T-cell (primary cell): ENCODE measurements around the gene UVRAG. TPM values are rescaled to one million over a fixed set of nuclear protein-coding genes. Genes with fewer than 3 reads are reported as not detected.
A peak's percentile ranks its signal among the peaks of the same experiment; 100 is the strongest.

ENCODE experiments used
- ATAC-seq, 4 experiments: fragments of 200-7000 bp in 3 of 4; fragments of 150-1000 bp in 1 of 4; cut with Tn5 transposase; replicated peaks in 1 of 4; 1 replicate in 3 of 4; 2 replicates in 1 of 4; pipeline ENCODE4 v1.10.0; 2021; ENCODE audit warnings: moderate library complexity in 3 of 4, mild to moderate bottlenecking in 2 of 4, moderate number of reproducible peaks in 1 of 4
- CTCF ChIA-PET, 2 donors: fragments of 300-600 bp; sonication (Branson Sonifier 250); formaldehyde crosslinking; loops; one replicate each; lab custom pipeline; 2022; ENCODE audit warnings: antibody characterized with exemption in 2 of 2; lab: Charles Lee
- POLR2A ChIA-PET, 2 donors: fragments of 300-600 bp; sonication (Branson Sonifier 250); formaldehyde crosslinking; loops; one replicate each; lab custom pipeline; 2022; ENCODE audit warnings: antibody characterized with exemption in 2 of 2; lab: Charles Lee
- DNase-seq, 35 experiments: peaks; one replicate each; pipeline versions ENCODE4 v3.0.0 to v3.0.0-alpha.2; 2013 to 2023
- H3K27ac ChIP-seq: one replicate; pipeline ENCODE4 v1.5.1; 2013; ENCODE audit warnings: low read length
- H3K27me3 ChIP-seq, 2 experiments: replicated peaks in 1 of 2; 1 replicate in 1 of 2; 2 replicates in 1 of 2; pipeline versions ENCODE4 v1.6.1 to v1.7.0; 2013; ENCODE audit warnings: low read length in 1 of 2, mixed read lengths in 1 of 2; ENCODE audit not compliant: control insufficient read depth in 2 of 2, insufficient read depth in 2 of 2; ENCODE audit errors: extremely low read depth in 1 of 2
- H3K36me3 ChIP-seq, 2 donors: 1 replicate in 1 of 2; 2 replicates in 1 of 2; pipeline versions ENCODE4 v1.6.1 to v1.7.0; 2013; ENCODE audit warnings: low read length in 1 of 2; ENCODE audit not compliant: control insufficient read depth in 2 of 2, insufficient read depth in 1 of 2; ENCODE audit errors: extremely low read depth in 1 of 2
- H3K4me1 ChIP-seq, 2 experiments: 1 replicate in 1 of 2; 2 replicates in 1 of 2; pipeline versions ENCODE4 v1.6.1 to v1.7.0; 2013; ENCODE audit warnings: low read length in 2 of 2, mixed read lengths in 1 of 2; ENCODE audit not compliant: insufficient read depth in 2 of 2, control insufficient read depth in 1 of 2; ENCODE audit errors: extremely low read depth in 1 of 2
- H3K4me3 ChIP-seq, 2 donors: 1 replicate in 1 of 2; 2 replicates in 1 of 2; pipeline versions ENCODE4 v1.5.1 to v1.7.0; 2013; ENCODE audit warnings: mild to moderate bottlenecking in 2 of 2, low read length in 1 of 2, moderate library complexity in 1 of 2; ENCODE audit not compliant: control insufficient read depth in 1 of 2; ENCODE audit errors: extremely low read depth in 1 of 2
- H3K9me3 ChIP-seq: 2 replicates; pipeline ENCODE4 v1.7.0; 2013
- H3K27ac Mint-ChIP-seq, 2 donors: one replicate each; pipeline ENCODE4 v1.8.0; 2020 to 2021; ENCODE audit warnings: mild to moderate bottlenecking in 2 of 2, mixed read lengths in 2 of 2
- H3K27me3 Mint-ChIP-seq, 2 donors: one replicate each; pipeline ENCODE4 v1.8.0; 2021 to 2022; ENCODE audit warnings: mixed read lengths in 2 of 2
- H3K36me3 Mint-ChIP-seq: one replicate; pipeline ENCODE4 v1.8.0; 2021; ENCODE audit warnings: mixed read lengths
- H3K4me1 Mint-ChIP-seq, 3 donors: one replicate each; pipeline ENCODE4 v1.8.0; 2020 to 2022; ENCODE audit warnings: mixed read lengths in 3 of 3, mild to moderate bottlenecking in 1 of 3
- H3K4me3 Mint-ChIP-seq, 3 donors: one replicate each; pipeline ENCODE4 v1.8.0; 2020 to 2022; ENCODE audit warnings: mild to moderate bottlenecking in 3 of 3, mixed read lengths in 3 of 3, moderate library complexity in 3 of 3
- H3K9me3 Mint-ChIP-seq, 3 donors: one replicate each; pipeline ENCODE4 v1.8.0; 2020 to 2022; ENCODE audit warnings: mixed read lengths in 3 of 3
- WGBS: methylation state at CpG from one replicate; pipeline ENCODE4 v1.1.5; 2013; ENCODE audit warnings: missing lambda C conversion rate; ENCODE audit not compliant: insufficient coverage; 5-methylcytosine and 5-hydroxymethylcytosine counted together
- total RNA-seq, 35 experiments: library from RNA in 6 of 35; stranded (reverse) in 6 of 35; fragments of 120-200 nt in 1 of 35; gene quantifications; one replicate each; pipeline versions ENCODE4 v1.2.1 to v1.2.4 and lab custom pipeline; 2013 to 2026

Gene UVRAG
- total RNA-seq, 5 donors from 2014 or later (not counting 1 experiment from before 2014, with no cell fraction given): 22.4 to 32.8 (median 27.6) TPM

DNA sequence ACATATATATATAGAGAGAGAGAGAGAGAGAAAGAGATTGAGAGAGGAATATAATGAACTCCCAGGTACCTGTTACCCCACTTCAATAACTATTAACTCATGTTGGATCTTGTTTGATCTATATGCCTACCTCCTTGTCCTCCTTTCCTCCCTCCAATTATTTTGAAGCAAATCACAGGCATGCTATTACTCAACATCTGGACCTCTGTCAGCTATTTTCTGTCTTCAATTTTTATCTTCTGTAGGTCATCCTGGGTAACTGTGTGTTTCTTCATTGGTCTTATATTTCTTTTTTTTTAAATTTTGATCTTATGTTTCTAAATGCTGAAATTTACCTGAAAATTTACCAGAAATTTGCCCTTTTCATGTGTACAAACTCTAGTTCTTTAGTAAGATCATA lies 24.8 kb downstream of the UVRAG start:
- H3K36me3 ChIP-seq: no peaks in the 10 kb centered on the region
- H3K4me1 Mint-ChIP-seq: peaks cover 28 to 54% (median 38%) of the 10 kb centered on the region in 3 donors
- ATAC-seq: no peak
- CTCF ChIA-PET: no interaction called here
- no peaks in the 10 kb centered on the region for H3K27me3 Mint-ChIP-seq
- POLR2A ChIA-PET: no interaction called here
- H3K9me3 Mint-ChIP-seq: no peaks in the 10 kb centered on the region
- H3K27ac ChIP-seq: no peak overlapping the region
- H3K9me3 ChIP-seq: no peaks in the 10 kb centered on the region
- no peak overlapping the region for H3K4me3 ChIP-seq
- H3K36me3 Mint-ChIP-seq: peaks cover 17% of the 10 kb centered on the region
- H3K4me1 ChIP-seq: peaks cover 0 to 5% of the 10 kb centered on the region in 2 experiments
- H3K27ac Mint-ChIP-seq: no peak overlapping the region
- DNase-seq: no peak
- no peaks in the 10 kb centered on the region for H3K27me3 ChIP-seq
- H3K4me3 Mint-ChIP-seq: no peak overlapping the region

DNA sequence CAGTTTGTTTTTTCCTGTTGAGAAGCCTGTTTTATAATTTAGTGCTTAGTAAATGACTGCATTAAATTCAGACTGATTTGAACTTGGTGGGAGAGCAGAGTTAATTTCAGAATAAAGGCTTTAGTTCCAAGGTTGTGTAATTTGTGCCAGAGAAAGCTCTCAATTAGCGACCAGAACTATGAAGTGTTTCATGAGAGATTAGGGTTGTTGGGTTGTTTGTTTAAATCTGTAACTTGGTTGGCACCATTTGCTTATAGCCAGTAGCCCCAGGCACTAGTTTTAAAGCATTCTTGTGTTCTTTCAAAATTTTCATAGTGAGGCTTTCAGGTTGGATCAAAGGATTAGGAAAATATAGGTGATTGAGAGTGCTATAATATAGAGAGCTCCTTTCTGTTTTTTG lies 25.5 kb downstream of the UVRAG start:
- H3K9me3 ChIP-seq: no peaks in the 10 kb centered on the region
- ChIA-PET CTCF (no interaction called here), POLR2A (no interaction called here)
- H3K4me1 Mint-ChIP-seq: peaks cover 25 to 51% (median 35%) of the 10 kb centered on the region in 3 donors
- no peak overlapping the region for H3K4me3 Mint-ChIP-seq
- H3K4me1 ChIP-seq: peaks cover 0 to 5% of the 10 kb centered on the region in 2 experiments
- no peak overlapping the region for H3K4me3 ChIP-seq
- H3K9me3 Mint-ChIP-seq: peaks cover 0 to 4% (median 0%) of the 10 kb centered on the region in 3 donors
- no CpG with 5 or more reads among the region's 1 CpG for WGBS
- peaks cover 17% of the 10 kb centered on the region for H3K36me3 Mint-ChIP-seq
- DNase-seq (no peak), ATAC-seq (no peak)
- no peak overlapping the region for H3K27ac Mint-ChIP-seq
- H3K27me3 Mint-ChIP-seq: no peaks in the 10 kb centered on the region
- H3K27ac ChIP-seq: no peak overlapping the region
- H3K36me3 ChIP-seq: no peaks in the 10 kb centered on the region
- no peaks in the 10 kb centered on the region for H3K27me3 ChIP-seq

DNA sequence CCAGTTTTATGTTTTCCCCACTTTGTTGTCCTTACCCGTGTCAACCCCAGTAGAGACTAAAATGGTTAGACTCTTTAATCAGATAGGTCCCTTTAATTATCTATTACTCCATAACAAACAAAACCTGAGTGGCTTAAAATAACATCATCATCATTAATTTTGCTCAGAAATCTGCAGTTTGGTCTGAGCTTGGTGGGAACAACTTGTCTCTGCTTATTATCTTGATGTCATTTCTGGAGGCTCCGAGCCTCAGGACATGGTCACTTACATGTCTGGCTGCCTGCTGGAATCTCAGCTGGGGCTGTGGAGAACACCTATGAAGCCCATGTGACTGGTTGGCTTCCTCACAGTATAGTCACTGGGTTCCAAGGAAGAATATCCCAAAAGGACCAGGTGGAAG lies 26.7 kb downstream of the UVRAG start:
- Histone ChIP-seq H3K9me3 (no peaks in the 10 kb centered on the region), H3K4me1 (no peaks in the 10 kb centered on the region), H3K4me3 (no peak overlapping the region), H3K27me3 (no peaks in the 10 kb centered on the region), H3K36me3 (no peaks in the 10 kb centered on the region), H3K27ac (no peak overlapping the region)
- POLR2A ChIA-PET: no interaction called here
- WGBS: 100% methylated on average over 2 of the region's 2 CpGs
- H3K36me3 Mint-ChIP-seq: peaks cover 18% of the 10 kb centered on the region
- H3K4me1 Mint-ChIP-seq: peaks cover 19 to 48% (median 34%) of the 10 kb centered on the region in 3 donors
- H3K27me3 Mint-ChIP-seq: no peaks in the 10 kb centered on the region
- ATAC-seq: no peak
- no peak for DNase-seq
- peaks cover 0 to 4% (median 0%) of the 10 kb centered on the region in 3 donors for H3K9me3 Mint-ChIP-seq
- H3K4me3 Mint-ChIP-seq: no peak overlapping the region
- CTCF ChIA-PET: no interaction called here
- no peak overlapping the region for H3K27ac Mint-ChIP-seq

DNA sequence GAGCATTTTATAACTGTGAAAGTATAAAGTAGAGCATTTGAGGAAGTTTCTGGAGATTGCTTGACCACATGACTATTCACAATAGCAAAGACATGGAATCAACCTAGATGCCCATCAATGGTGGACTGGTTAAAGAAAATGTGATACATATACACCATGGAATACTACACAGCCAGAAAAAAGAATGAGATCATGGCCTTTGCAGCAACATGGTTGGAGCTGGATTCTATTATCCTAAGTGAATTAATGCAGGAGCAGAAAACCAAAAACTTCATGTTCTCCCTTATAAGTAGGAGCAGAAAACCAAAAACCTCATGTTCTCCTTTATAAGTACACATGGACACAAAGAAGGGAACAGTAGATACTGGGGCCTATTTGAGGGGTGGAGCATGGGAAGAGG lies 30.3 kb downstream of the UVRAG start:
- Histone ChIP-seq H3K27ac (no peak overlapping the region), H3K27me3 (no peaks in the 10 kb centered on the region), H3K4me3 (no peak overlapping the region), H3K36me3 (no peaks in the 10 kb centered on the region), H3K4me1 (no peaks in the 10 kb centered on the region), H3K9me3 (no peaks in the 10 kb centered on the region)
- Mint-ChIP-seq H3K36me3 (peaks cover 11% of the 10 kb centered on the region), H3K9me3 (peaks cover 0 to 4% (median 0%) of the 10 kb centered on the region in 3 donors), H3K4me3 (no peak overlapping the region), H3K27ac (no peak overlapping the region), H3K27me3 (no peaks in the 10 kb centered on the region), H3K4me1 (peaks cover 31 to 43% (median 34%) of the 10 kb centered on the region in 3 donors)
- no peak for DNase-seq
- ATAC-seq: no peak
- CTCF ChIA-PET: no interaction called here
- POLR2A ChIA-PET: no interaction called here

DNA sequence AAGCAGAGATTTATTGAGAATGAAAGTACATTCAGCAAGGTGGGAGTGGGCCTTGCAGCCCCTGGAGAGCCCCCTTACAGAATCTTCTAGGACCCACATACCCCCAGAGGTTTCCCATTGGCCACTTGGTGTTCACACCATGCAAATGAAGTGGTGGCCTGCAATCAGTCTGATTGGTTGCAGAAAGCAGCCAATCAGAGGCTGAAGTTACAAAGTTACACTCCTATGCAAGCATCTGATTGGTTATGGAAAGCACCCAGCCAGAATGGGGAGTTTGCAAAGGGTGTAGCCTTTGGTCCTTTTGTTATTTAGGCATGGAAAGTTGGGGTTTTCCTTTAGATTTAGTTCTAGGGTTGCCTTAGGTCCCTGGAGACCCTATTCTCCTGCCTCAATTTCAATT lies 34.9 kb downstream of the UVRAG start:
- Histone ChIP-seq H3K27me3 (no peaks in the 10 kb centered on the region), H3K4me3 (no peak overlapping the region), H3K9me3 (no peaks in the 10 kb centered on the region), H3K4me1 (no peaks in the 10 kb centered on the region), H3K27ac (no peak overlapping the region), H3K36me3 (peaks cover 4% of the 10 kb centered on the region in 2 donors)
- ChIA-PET CTCF (no interaction called here), POLR2A (no interaction called here)
- H3K27ac Mint-ChIP-seq: no peak overlapping the region
- ATAC-seq (no peak), DNase-seq (no peak)
- peaks cover 0 to 4% (median 0%) of the 10 kb centered on the region in 3 donors for H3K9me3 Mint-ChIP-seq
- H3K36me3 Mint-ChIP-seq: peaks cover 16% of the 10 kb centered on the region
- H3K4me3 Mint-ChIP-seq: no peak overlapping the region
- peaks cover 31 to 37% (median 31%) of the 10 kb centered on the region in 3 donors for H3K4me1 Mint-ChIP-seq
- no peaks in the 10 kb centered on the region for H3K27me3 Mint-ChIP-seq

DNA sequence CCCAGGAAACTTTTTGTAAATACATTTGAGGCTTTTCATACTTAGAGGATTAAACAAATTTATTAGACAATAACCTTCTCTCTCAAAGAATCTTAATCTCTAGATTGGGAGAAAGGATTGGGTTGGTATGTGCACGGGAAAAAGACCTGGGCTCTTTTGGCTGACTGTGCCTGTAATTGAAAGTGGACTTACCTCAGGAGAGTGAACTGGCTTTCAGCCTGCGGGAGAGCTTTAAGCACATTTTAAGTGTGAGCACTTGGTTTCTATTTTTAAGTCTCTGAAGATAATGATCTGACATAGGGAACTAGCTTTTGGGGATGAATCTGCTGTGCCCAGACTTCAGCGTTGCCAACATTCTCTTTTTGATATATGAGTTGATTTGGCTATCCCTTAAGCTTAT lies 35.8 kb downstream of the UVRAG start:
- Histone ChIP-seq H3K27me3 (no peaks in the 10 kb centered on the region), H3K4me3 (no peak overlapping the region), H3K4me1 (no peaks in the 10 kb centered on the region), H3K9me3 (no peaks in the 10 kb centered on the region), H3K27ac (no peak overlapping the region), H3K36me3 (peaks cover 4% of the 10 kb centered on the region in 2 donors)
- Mint-ChIP-seq H3K9me3 (no peaks in the 10 kb centered on the region), H3K27ac (no peak overlapping the region), H3K27me3 (no peaks in the 10 kb centered on the region), H3K36me3 (peaks cover 24% of the 10 kb centered on the region), H3K4me3 (no peak overlapping the region), H3K4me1 (peaks cover 31 to 37% (median 31%) of the 10 kb centered on the region in 3 donors)
- DNase-seq (no peak), ATAC-seq (no peak)
- 79% methylated on average over 2 of the region's 3 CpGs for WGBS
- ChIA-PET POLR2A (interaction anchor here in 1 of 2 donors (0.6 kb wide), 1 partner anchor 554 kb away, joined by 7 read pairs; no protein-coding TSS in a partner anchor), CTCF (no interaction called here)

DNA sequence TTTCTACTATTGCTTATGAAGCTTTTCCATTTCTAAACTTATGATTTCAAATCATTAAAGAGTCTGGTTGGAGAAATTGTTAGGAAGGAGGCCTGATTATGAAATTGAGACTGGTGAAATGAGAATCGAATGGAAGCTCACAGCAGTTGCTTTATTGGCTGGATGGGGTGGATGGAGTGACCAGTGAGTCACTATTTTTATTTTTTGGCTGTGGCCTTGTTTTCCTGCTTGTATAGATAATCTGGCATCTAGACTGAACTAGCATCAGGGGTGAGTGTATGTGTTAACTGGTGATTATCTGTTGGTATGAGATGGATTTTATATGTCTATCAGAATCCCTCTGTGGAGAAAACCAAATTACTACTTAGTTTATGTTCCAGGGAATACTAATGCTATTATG lies 36.2 kb downstream of the UVRAG start:
- Histone ChIP-seq H3K27me3 (no peaks in the 10 kb centered on the region), H3K4me3 (no peak overlapping the region), H3K36me3 (peaks cover 4% of the 10 kb centered on the region in 2 donors), H3K4me1 (no peaks in the 10 kb centered on the region), H3K9me3 (no peaks in the 10 kb centered on the region), H3K27ac (no peak overlapping the region)
- Mint-ChIP-seq H3K9me3 (no peaks in the 10 kb centered on the region), H3K4me3 (no peak overlapping the region), H3K4me1 (peaks cover 28 to 36% (median 31%) of the 10 kb centered on the region in 3 donors), H3K36me3 (peaks cover 24% of the 10 kb centered on the region), H3K27me3 (no peaks in the 10 kb centered on the region), H3K27ac (peak overlapping the region in 1 of 2 donors; percentile 35)
- no peak for ATAC-seq
- POLR2A ChIA-PET: no interaction called here
- DNase-seq: no peak
- 100% methylated on average over 1 of the region's 1 CpG for WGBS
- CTCF ChIA-PET: no interaction called here
